Mesendoderm (in vitro differentiated cells): Measurements from ENCODE around the gene A4GNT.
"Not testable (repeated sequence)": the region's sequence is repeated elsewhere in the genome, so short reads cannot be mapped to it uniquely, and the experiment has no call there.

ENCODE experiments used
- DNase-seq: peaks from one replicate; pipeline ENCODE4 v3.0.0; 2013
- H2AK5ac ChIP-seq: 2 replicates; pipeline ENCODE4 v1.6.1; 2013; ENCODE audit warnings: low read length, inconsistent platforms
- H2BK120ac ChIP-seq: 2 replicates; pipeline ENCODE4 v1.6.1; 2013; ENCODE audit warnings: low read depth, mild to moderate bottlenecking, low read length, moderate library complexity, mixed read lengths
- H2BK15ac ChIP-seq: replicated peaks from 2 replicates; pipeline ENCODE4 v1.6.1; 2013; ENCODE audit warnings: low read depth, mild to moderate bottlenecking, moderate library complexity
- H2BK5ac ChIP-seq: 2 replicates; pipeline ENCODE4 v1.6.1; 2013; ENCODE audit warnings: low read length, inconsistent platforms
- H3K18ac ChIP-seq: 2 replicates; pipeline ENCODE4 v1.6.1; 2013; ENCODE audit warnings: mild to moderate bottlenecking, low read length, mixed read lengths
- H3K23ac ChIP-seq: one replicate; pipeline ENCODE4 v1.6.1; 2013; ENCODE audit warnings: low read length
- H3K27ac ChIP-seq: 2 replicates; pipeline ENCODE4 v1.5.1; 2013; ENCODE audit warnings: low read depth, mild to moderate bottlenecking, inconsistent platforms, low read length, moderate library complexity
- H3K27me3 ChIP-seq: 2 replicates; pipeline ENCODE4 v1.6.1; 2013; ENCODE audit warnings: low read length, control low read depth, mild to moderate bottlenecking, inconsistent platforms; ENCODE audit not compliant: insufficient read depth, poor library complexity
- H3K36me3 ChIP-seq: 2 replicates; pipeline ENCODE4 v1.6.1; 2013; ENCODE audit warnings: low read length, inconsistent platforms; ENCODE audit not compliant: control insufficient read depth, insufficient read depth
- H3K4ac ChIP-seq: one replicate; pipeline ENCODE4 v1.6.1; 2013; ENCODE audit warnings: low read depth, mild to moderate bottlenecking, low read length, moderate library complexity
- H3K4me1 ChIP-seq: 2 replicates; pipeline ENCODE4 v1.6.1; 2013; ENCODE audit warnings: low read depth, low read length, inconsistent platforms; ENCODE audit not compliant: control insufficient read depth
- H3K4me2 ChIP-seq: 2 replicates; pipeline ENCODE4 v1.6.1; 2013; ENCODE audit warnings: low read length
- H3K4me3 ChIP-seq: 2 replicates; pipeline ENCODE4 v1.5.1; 2013; ENCODE audit warnings: mild to moderate bottlenecking, low read length
- H3K56ac ChIP-seq: one replicate; pipeline ENCODE4 v1.6.1; 2013; ENCODE audit warnings: low read length
- H3K79me1 ChIP-seq: 2 replicates; pipeline ENCODE4 v1.6.1; 2013; ENCODE audit warnings: low read length, inconsistent platforms
- H3K79me2 ChIP-seq: 2 replicates; pipeline ENCODE4 v1.6.1; 2013; ENCODE audit warnings: mild to moderate bottlenecking, low read length; ENCODE audit not compliant: control insufficient read depth, insufficient read depth
- H3K9ac ChIP-seq: 2 replicates; pipeline ENCODE4 v1.6.1; 2013; ENCODE audit warnings: low read length, inconsistent platforms
- H4K5ac ChIP-seq: one replicate; pipeline ENCODE4 v1.6.1; 2013; ENCODE audit warnings: low read length
- H4K8ac ChIP-seq: one replicate; pipeline ENCODE4 v1.6.1; 2013; ENCODE audit warnings: low read depth, mild to moderate bottlenecking, control low read depth, low read length, moderate library complexity
- WGBS: extraction: QIAGEN DNeasy Blood & Tissue Kit; methylation state at CpG from one replicate; pipeline ENCODE4 v1.1.7; 2013; ENCODE audit warnings: low lambda C conversion rate, missing lambda C conversion rate; ENCODE audit not compliant: insufficient coverage; ENCODE audit errors: extremely low coverage; 5-methylcytosine and 5-hydroxymethylcytosine counted together

The A4GNT gene

DNA sequence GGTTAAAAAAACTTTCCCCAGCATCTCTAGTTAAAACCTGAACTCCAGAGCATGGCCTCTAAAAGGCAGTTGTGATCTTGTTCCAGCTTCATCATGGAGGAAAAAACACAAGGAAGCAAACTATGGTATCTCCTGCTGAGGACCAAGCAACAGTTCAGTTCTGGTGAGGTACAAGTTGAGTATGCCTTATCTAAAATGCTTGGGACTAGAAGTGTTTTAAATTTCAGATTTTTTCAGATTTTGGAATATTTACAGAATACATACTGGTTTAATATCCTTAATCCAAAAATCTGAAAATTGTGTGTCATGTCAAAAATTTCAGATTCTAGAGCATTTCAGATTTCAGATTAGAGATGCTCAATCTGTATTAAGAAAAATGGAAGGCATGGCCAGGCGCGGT is 32.9 kb upstream of the A4GNT start:
- no peak overlapping the region for H3K4ac ChIP-seq
- no peak overlapping the region for H3K18ac ChIP-seq
- no peak for DNase-seq
- H3K4me2 ChIP-seq: no peak overlapping the region
- H3K56ac ChIP-seq: no peak overlapping the region
- no peaks in the 10 kb centered on the region for H3K79me1 ChIP-seq
- H3K36me3 ChIP-seq: peaks cover 11% of the 10 kb centered on the region
- H4K8ac ChIP-seq: no peak overlapping the region
- no peaks in the 10 kb centered on the region for H3K79me2 ChIP-seq
- no peak overlapping the region for H2BK15ac ChIP-seq
- no peak overlapping the region for H2AK5ac ChIP-seq
- no peak overlapping the region for H3K4me3 ChIP-seq
- no peak overlapping the region for H4K5ac ChIP-seq
- no peak overlapping the region for H2BK5ac ChIP-seq
- no peak overlapping the region for H3K27ac ChIP-seq
- no peak overlapping the region for H3K9ac ChIP-seq
- no CpG with 5 or more reads among the region's 2 CpGs for WGBS
- H3K4me1 ChIP-seq: no peaks in the 10 kb centered on the region
- H3K23ac ChIP-seq: no peak overlapping the region
- no peak overlapping the region for H2BK120ac ChIP-seq
- H3K27me3 ChIP-seq: no peaks in the 10 kb centered on the region

DNA sequence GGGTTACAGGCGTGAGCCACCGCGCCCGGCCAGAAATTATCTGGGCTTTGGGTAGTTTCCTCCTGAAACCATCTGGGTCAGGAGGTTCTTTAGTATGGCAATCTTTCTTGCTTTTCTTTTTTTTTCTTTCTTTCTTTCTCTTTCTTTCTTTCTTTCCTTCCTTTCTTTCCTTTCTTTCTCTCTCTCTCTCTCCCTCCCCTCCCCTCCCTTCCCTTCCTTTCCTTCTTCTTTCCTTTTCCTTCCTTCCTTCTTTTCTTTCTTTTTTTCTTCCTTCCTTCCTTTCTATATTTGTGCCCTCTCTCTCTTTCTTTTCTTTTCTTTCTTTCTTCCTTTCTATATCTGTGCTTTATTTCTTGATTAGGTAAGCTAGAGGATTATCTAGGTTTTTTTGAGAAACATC is 25.6 kb upstream of the A4GNT start:
- Histone ChIP-seq H4K8ac (no peak overlapping the region), H3K4me3 (no peak overlapping the region)

DNA sequence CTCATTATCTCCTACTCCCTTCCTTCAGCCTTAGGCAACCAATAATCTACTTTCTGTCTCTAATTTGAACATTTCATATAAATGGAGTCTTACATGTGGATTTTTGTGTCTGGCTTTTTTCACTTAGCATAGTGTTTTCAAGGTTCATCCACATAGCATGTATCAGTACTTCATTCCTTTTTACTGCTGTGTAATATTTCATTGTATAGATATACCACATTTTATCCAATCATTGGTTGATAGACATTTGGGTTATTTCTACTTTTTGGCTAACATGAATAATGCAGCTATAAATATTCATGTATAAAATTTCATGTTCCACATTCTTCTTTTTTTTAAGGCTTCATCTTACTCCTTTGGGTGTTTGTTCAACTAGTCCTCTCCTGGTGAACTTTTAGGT is 22.3 kb upstream of the A4GNT start:
- Histone ChIP-seq H2AK5ac (no peak overlapping the region), H3K79me2 (no peaks in the 10 kb centered on the region), H2BK15ac (no peak overlapping the region)

More for the DNA sequence above, 25.6 kb upstream of the A4GNT start:
- Histone ChIP-seq H3K56ac (no peak overlapping the region), H2BK5ac (no peak overlapping the region), H3K4ac (no peak overlapping the region), H3K79me2 (no peaks in the 10 kb centered on the region), H3K4me1 (no peaks in the 10 kb centered on the region), H4K5ac (no peak overlapping the region), H3K4me2 (no peak overlapping the region), H2AK5ac (no peak overlapping the region), H3K18ac (no peak overlapping the region), H3K23ac (no peak overlapping the region), H3K9ac (no peak overlapping the region), H3K27me3 (no peaks in the 10 kb centered on the region), H3K36me3 (peaks cover 2% of the 10 kb centered on the region), H3K27ac (no peak overlapping the region), H3K79me1 (no peaks in the 10 kb centered on the region), H2BK120ac (no peak overlapping the region), H2BK15ac (no peak overlapping the region)
- no CpG with 5 or more reads among the region's 4 CpGs for WGBS
- no peak for DNase-seq

DNA sequence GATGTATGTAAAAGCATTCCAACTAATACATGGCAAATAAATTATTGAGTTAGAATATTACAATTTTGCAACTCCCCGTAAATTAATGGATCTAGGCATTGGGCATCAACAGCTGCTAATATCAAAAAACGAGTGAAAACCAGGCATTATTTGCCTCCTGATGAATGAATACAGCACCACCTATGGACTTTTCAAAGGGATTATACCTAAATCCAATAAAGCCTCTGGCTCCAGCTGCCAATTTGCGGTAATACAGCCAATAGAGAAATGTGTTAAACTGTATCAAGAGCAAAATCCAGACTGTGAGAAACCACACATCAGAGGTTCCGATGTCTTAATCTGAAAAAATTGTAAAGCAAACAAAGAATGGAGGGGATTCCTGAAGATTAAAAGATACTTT is 16.3 kb upstream of the A4GNT start:
- Histone ChIP-seq H3K36me3 (no peaks in the 10 kb centered on the region), H3K9ac (no peak overlapping the region), H3K23ac (no peak overlapping the region), H3K79me2 (no peaks in the 10 kb centered on the region), H3K56ac (no peak overlapping the region), H4K8ac (no peak overlapping the region), H4K5ac (no peak overlapping the region), H3K4me2 (no peak overlapping the region), H3K79me1 (no peaks in the 10 kb centered on the region), H3K27ac (no peak overlapping the region), H2BK120ac (no peak overlapping the region), H3K4ac (no peak overlapping the region), H3K18ac (no peak overlapping the region), H3K4me3 (no peak overlapping the region), H2BK15ac (no peak overlapping the region), H3K4me1 (no peaks in the 10 kb centered on the region), H3K27me3 (no peaks in the 10 kb centered on the region), H2AK5ac (no peak overlapping the region), H2BK5ac (no peak overlapping the region)
- DNase-seq: no peak
- no CpG with 5 or more reads among the region's 4 CpGs for WGBS

More for the DNA sequence above, 22.3 kb upstream of the A4GNT start:
- H3K23ac ChIP-seq: no peak overlapping the region
- no peak overlapping the region for H3K27ac ChIP-seq
- H3K27me3 ChIP-seq: no peaks in the 10 kb centered on the region
- H3K56ac ChIP-seq: no peak overlapping the region
- H3K79me1 ChIP-seq: no peaks in the 10 kb centered on the region
- no peak overlapping the region for H3K9ac ChIP-seq
- H3K4me2 ChIP-seq: no peak overlapping the region
- no peak overlapping the region for H2BK120ac ChIP-seq
- no peak overlapping the region for H4K5ac ChIP-seq
- H3K4me1 ChIP-seq: no peaks in the 10 kb centered on the region
- H2BK5ac ChIP-seq: no peak overlapping the region
- no peak overlapping the region for H3K4me3 ChIP-seq
- H3K4ac ChIP-seq: no peak overlapping the region
- no peak overlapping the region for H4K8ac ChIP-seq
- DNase-seq: no peak
- no peak overlapping the region for H3K18ac ChIP-seq
- no peaks in the 10 kb centered on the region for H3K36me3 ChIP-seq

DNA sequence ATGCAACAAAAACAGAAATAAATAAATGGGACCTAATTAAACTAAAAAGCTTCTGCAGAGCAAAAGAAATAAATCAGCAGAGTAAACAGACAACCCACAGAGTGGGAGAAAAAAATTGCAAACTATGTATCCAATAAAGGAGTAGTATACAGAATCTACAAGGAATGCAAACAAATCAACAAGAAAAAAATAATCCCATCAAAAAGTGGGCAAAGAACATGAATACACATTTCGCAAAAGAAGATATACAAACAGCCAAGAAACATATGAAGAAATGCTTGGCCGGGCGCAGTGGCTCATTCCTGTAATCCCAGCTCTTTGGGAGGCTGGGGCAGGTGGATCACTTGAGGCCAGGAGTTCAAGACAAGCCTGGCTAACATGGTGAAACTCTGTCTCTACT is 10.0 kb upstream of the A4GNT start:
- H4K8ac ChIP-seq, H2BK15ac ChIP-seq, H3K23ac ChIP-seq, H2BK5ac ChIP-seq, H3K4me2 ChIP-seq, H3K79me1 ChIP-seq, H3K9ac ChIP-seq, H3K4me1 ChIP-seq, H3K56ac ChIP-seq, H3K27ac ChIP-seq, H2AK5ac ChIP-seq, DNase-seq, H3K79me2 ChIP-seq, H3K27me3 ChIP-seq, H3K36me3 ChIP-seq, H4K5ac ChIP-seq, H3K4ac ChIP-seq, H3K4me3 ChIP-seq, H2BK120ac ChIP-seq, H3K18ac ChIP-seq: not testable (repeated sequence)
- WGBS: no CpG with 5 or more reads among the region's 3 CpGs

DNA sequence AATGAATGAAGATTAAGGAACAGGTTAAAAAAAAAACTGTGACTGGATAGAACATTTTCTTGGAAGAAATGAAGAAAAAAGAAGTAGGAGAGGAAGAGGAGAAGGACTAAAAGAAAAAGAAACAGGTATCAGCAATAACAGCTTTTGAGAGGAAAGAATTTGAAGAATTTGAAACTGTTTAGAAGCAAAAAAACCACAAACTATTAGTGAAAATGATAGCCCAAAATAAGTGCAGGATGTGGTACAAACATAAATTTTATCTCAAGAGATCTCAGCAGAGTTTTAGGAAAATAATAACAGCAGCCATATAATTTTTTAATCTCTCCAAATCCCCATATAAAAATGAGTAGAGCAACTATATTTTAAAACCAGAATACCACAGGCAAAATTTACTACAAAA is 8.8 kb upstream of the A4GNT start:
- H3K9ac ChIP-seq: no peak overlapping the region
- no peak overlapping the region for H4K8ac ChIP-seq
- H3K36me3 ChIP-seq: no peaks in the 10 kb centered on the region
- no peak overlapping the region for H3K4me3 ChIP-seq
- H2BK120ac ChIP-seq: no peak overlapping the region
- H3K4me2 ChIP-seq: no peak overlapping the region
- no peak overlapping the region for H3K56ac ChIP-seq
- no peak overlapping the region for H3K23ac ChIP-seq
- no peak overlapping the region for H3K27ac ChIP-seq
- DNase-seq: no peak
- no peak overlapping the region for H2BK5ac ChIP-seq
- no peaks in the 10 kb centered on the region for H3K79me1 ChIP-seq
- no peaks in the 10 kb centered on the region for H3K27me3 ChIP-seq
- no peak overlapping the region for H2BK15ac ChIP-seq
- H3K4ac ChIP-seq: no peak overlapping the region
- peaks cover 2% of the 10 kb centered on the region for H3K4me1 ChIP-seq
- H3K79me2 ChIP-seq: no peaks in the 10 kb centered on the region
- H3K18ac ChIP-seq: no peak overlapping the region
- H4K5ac ChIP-seq: no peak overlapping the region
- H2AK5ac ChIP-seq: no peak overlapping the region
